HepG2 (cell line): ENCODE results near the gene ACOT2.
"Not testable (repeated sequence)": the region's sequence is repeated elsewhere in the genome, so short reads cannot be mapped to it uniquely, and the experiment has no call there.

Experiments used
- CTCF ChIP-seq: sonication (generic); formaldehyde crosslinking; IDR thresholded peaks from 2 replicates; pipeline ENCODE4 v1.5.0; 2020; ENCODE audit warnings: mild to moderate bottlenecking, missing genetic modification reagents, moderate library complexity
- HOXA5 ChIP-seq: sonication (generic); formaldehyde crosslinking; IDR thresholded peaks from 2 replicates; pipeline ENCODE4 v1.4.0; 2020; ENCODE audit warnings: missing genetic modification reagents
- NCOA5 ChIP-seq: sonication (generic); formaldehyde crosslinking; IDR thresholded peaks from 2 replicates; pipeline ENCODE4 v1.4.0; 2020; ENCODE audit warnings: missing genetic modification reagents
- NR1H2 ChIP-seq: sonication (generic); formaldehyde crosslinking; IDR thresholded peaks from 2 replicates; pipeline ENCODE4 v1.8.1; 2022; ENCODE audit warnings: low read depth, missing genetic modification reagents, borderline replicate concordance
- NR2C2 ChIP-seq: sonication (generic); formaldehyde crosslinking; IDR thresholded peaks from 2 replicates; pipeline ENCODE4 v1.4.0; 2020; ENCODE audit warnings: missing genetic modification reagents, mild to moderate bottlenecking, moderate library complexity, borderline replicate concordance
- SMARCC2 ChIP-seq: fragments of 450-650 bp; IDR thresholded peaks from 2 replicates; pipeline ENCODE4 v1.6.1; 2017; ENCODE audit warnings: antibody characterized with exemption, mild to moderate bottlenecking
- SNRNP70 ChIP-seq: fragments of 200-400 bp; formaldehyde crosslinking; IDR thresholded peaks from 2 replicates; pipeline ENCODE4 v1.6.1; 2017; ENCODE audit warnings: mild to moderate bottlenecking, low read depth, low read length, moderate library complexity
- TARDBP ChIP-seq: sonication (generic); formaldehyde crosslinking; IDR thresholded peaks from 2 replicates; pipeline ENCODE4 v1.8.0; 2022; ENCODE audit warnings: mild to moderate bottlenecking, missing genetic modification reagents
- ZNF17 ChIP-seq: sonication (generic); formaldehyde crosslinking; IDR thresholded peaks from 2 replicates; pipeline ENCODE4 v1.5.0; 2020; ENCODE audit warnings: mild to moderate bottlenecking, missing genetic modification reagents
- ZNF224 ChIP-seq: sonication (generic); formaldehyde crosslinking; IDR thresholded peaks from 2 replicates; pipeline ENCODE4 v1.5.0; 2020; ENCODE audit warnings: mild to moderate bottlenecking, missing genetic modification reagents
- ZNF660 ChIP-seq: sonication (generic); formaldehyde crosslinking; IDR thresholded peaks from 2 replicates; pipeline ENCODE4 v1.5.1; 2020; ENCODE audit warnings: mild to moderate bottlenecking, low read depth, missing genetic modification reagents, borderline replicate concordance

GRCh38 chr14:73566431-73566830, 2.6 kb upstream of the ACOT2 start:
- TF ChIP-seq CTCF (CRISPR knock-in tag); NCOA5; NR2C2 (CRISPR knock-in tag); ZNF17 (CRISPR knock-in tag); SMARCC2; HOXA5 (CRISPR knock-in tag); ZNF224 (CRISPR knock-in tag); ZNF660 (CRISPR knock-in tag); NR1H2 (CRISPR knock-in tag); TARDBP; SNRNP70: not testable (repeated sequence)
